Aorta (tissue), 5 donors: ENCODE results near the gene TRIOBP. TPM values are rescaled to one million over a fixed set of nuclear protein-coding genes. Genes with fewer than 3 reads are reported as not detected.

Experiments
- ATAC-seq: fragments of 200-7000 bp; cut with Tn5 transposase; one replicate; pipeline ENCODE4 v1.9.1; 2022; ENCODE audit warnings: moderate library complexity; ENCODE audit not compliant: low FRiP score
- DNase-seq, 2 donors: peaks; one replicate each; pipeline ENCODE4 v3.0.0-alpha.2; 2020
- H3K27ac ChIP-seq, 2 donors: one replicate each; pipeline ENCODE4 v1.5.1; 2013; ENCODE audit warnings: low read length in 2 of 2, mild to moderate bottlenecking in 2 of 2, moderate library complexity in 2 of 2, control low read depth in 1 of 2, inconsistent platforms in 1 of 2, low read depth in 1 of 2
- H3K27me3 ChIP-seq, 2 donors: one replicate each; pipeline ENCODE4 v1.6.1; 2013; ENCODE audit warnings: control low read depth in 1 of 2, low read length in 1 of 2, mild to moderate bottlenecking in 1 of 2, moderate library complexity in 1 of 2; ENCODE audit not compliant: insufficient read depth in 2 of 2, control insufficient read depth in 1 of 2
- H3K36me3 ChIP-seq, 2 donors: one replicate each; pipeline ENCODE4 v1.6.1; 2013; ENCODE audit warnings: control low read depth in 1 of 2, low read length in 1 of 2, mild to moderate bottlenecking in 1 of 2; ENCODE audit not compliant: insufficient read depth in 2 of 2, control insufficient read depth in 1 of 2
- H3K4me1 ChIP-seq, 2 donors: one replicate each; pipeline ENCODE4 v1.6.1; 2013; ENCODE audit warnings: low read length in 2 of 2, control low read depth in 1 of 2, mild to moderate bottlenecking in 1 of 2, moderate library complexity in 1 of 2; ENCODE audit not compliant: insufficient read depth in 2 of 2, control insufficient read depth in 1 of 2
- H3K4me3 ChIP-seq, 2 donors: one replicate each; pipeline ENCODE4 v1.5.1; 2013; ENCODE audit warnings: low read length in 2 of 2, control low read depth in 1 of 2, mild to moderate bottlenecking in 1 of 2
- H3K9me3 ChIP-seq: one replicate; pipeline ENCODE4 v1.6.1; 2013; ENCODE audit warnings: mild to moderate bottlenecking, low read length; ENCODE audit not compliant: control insufficient read depth
- WGBS, 2 donors: extraction: QIAGEN DNeasy Blood & Tissue Kit; methylation state at CpG; one replicate each; pipeline ENCODE4 v1.1.7; 2013; 5-methylcytosine and 5-hydroxymethylcytosine counted together
- intact Hi-C, 2 donors: fragments of 100-400 bp; cut with DNase I; formaldehyde crosslinking; loops; one replicate each; pipeline versions ENCODE4 v1.14.2 to v1.15.0; 2022
- polyA plus RNA-seq, 2 donors: library from polyadenylated mRNA; stranded (reverse); fragments of 200-250 nt; gene quantifications; one replicate each; pipeline ENCODE4 v1.2.3, GENCODE V29; 2013
- total RNA-seq, 2 donors: library from RNA; stranded (reverse); fragmentation: NEBNext Ultra II Directional; extraction: Animal tissue kit (Norgen Biotek cat#: 25700); gene quantifications; one replicate each; pipeline ENCODE4 v1.2.1, GENCODE V29; 2021
- donor health status: healthy with polysubstance abuse.
- donor health status: Bipolar disorder and iron deficiency.
- donor health status: DM: no; HTN: no; CAD: no.
- donor health status: DM: no; HTN: no; CAD: no.
- donor health status: DM: yes; HTN: yes; CAD: no.

The TRIOBP gene
- total and polyA plus RNA-seq, 4 donors: 26.9 to 113 (median 72.5) TPM

- no peaks in the 10 kb centered on the region for H3K4me1 ChIP-seq
- H3K4me3 ChIP-seq: no peak overlapping the region
- WGBS, 2 donors: 7 to 9% methylated on average over 6 of the region's 6 CpGs
- intact Hi-C loops: no loop called here
- no peaks in the 10 kb centered on the region for H3K36me3 ChIP-seq
- no peaks in the 10 kb centered on the region for H3K27me3 ChIP-seq
- no peak for ATAC-seq
- no peak for DNase-seq
- no peaks in the 10 kb centered on the region for H3K9me3 ChIP-seq
- H3K27ac ChIP-seq: peak overlapping the region in 1 of 2 donors; percentile 41
These were observed 39.2 kb upstream of the TRIOBP start for GRCh38 chr22:37657590-37658132.

DNA sequence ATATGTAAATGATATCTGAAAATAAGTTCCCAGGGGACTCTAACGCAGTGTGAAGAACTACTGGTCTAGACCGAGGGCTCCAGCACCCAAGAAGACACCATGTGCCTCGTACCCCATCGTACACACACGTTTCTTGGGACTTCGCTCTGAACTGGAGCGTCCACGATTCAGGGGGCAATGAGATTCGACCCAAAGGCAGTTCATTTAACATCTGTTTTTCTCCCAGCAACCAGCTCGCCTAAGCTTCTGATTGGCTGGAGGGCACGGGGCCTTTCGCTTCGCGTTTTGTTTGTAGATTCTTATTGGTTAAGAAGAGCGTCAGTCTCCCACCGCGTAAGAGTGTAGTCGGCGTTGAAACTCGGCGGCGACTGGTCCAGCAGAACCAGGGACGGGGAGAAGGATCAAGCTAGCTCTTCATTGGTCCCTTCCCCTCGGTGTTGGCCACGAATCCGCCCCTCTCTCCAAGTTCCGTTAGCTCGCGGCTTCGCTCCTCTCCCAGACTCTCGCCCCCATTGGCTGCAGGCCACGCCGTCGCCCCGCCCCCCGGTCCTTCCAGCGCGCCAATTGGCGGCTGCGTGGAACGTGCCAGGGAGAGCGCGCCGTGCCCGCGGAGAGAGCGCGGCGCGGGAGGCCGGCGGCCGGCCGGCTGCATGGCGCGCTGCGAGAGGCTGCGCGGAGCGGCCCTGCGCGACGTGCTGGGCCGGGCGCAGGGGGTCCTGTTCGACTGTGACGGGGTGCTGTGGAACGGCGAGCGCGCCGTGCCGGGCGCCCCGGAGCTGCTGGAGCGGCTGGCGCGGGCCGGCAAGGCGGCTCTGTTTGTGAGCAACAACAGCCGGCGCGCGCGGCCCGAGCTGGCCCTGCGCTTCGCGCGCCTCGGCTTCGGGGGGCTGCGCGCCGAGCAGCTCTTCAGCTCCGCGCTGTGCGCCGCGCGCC lies 38.4 kb upstream of the TRIOBP start, which contains the start of gene PDXP:
PDXP (plus strand) TSS at position 591 of the 933 bp plus-strand sequence; CDS start at position 651, 60 bp downstream.
- intact Hi-C loops: no loop called here
- DNase-seq (peak; percentile 100), ATAC-seq (peak; percentile 98)
- H3K36me3 ChIP-seq: no peaks in the 10 kb centered on the region
- no peaks in the 10 kb centered on the region for H3K9me3 ChIP-seq
- no peaks in the 10 kb centered on the region for H3K27me3 ChIP-seq
- H3K4me1 ChIP-seq: no peaks in the 10 kb centered on the region
- peak within 1 kb of the TSS; percentile 52 to 56 for H3K4me3 ChIP-seq
- peak within 1 kb of the TSS in 1 of 2 donors; percentile 41 for H3K27ac ChIP-seq
- 0% methylated on average over 82 to 101 of the region's 101 CpGs for WGBS, 2 donors

GRCh38 chr22:37659066-37659896 lies 37.6 kb upstream of the TRIOBP start:
- Histone ChIP-seq H3K9me3 (no peaks in the 10 kb centered on the region), H3K36me3 (no peaks in the 10 kb centered on the region), H3K27me3 (no peaks in the 10 kb centered on the region), H3K4me3 (peak overlapping the region; percentile 52 to 56), H3K27ac (no peak overlapping the region), H3K4me1 (no peaks in the 10 kb centered on the region)
- WGBS, 2 donors: 2% methylated on average over 67 to 68 of the region's 68 CpGs
- intact Hi-C loops: no loop called here
- ATAC-seq (no peak), DNase-seq (no peak)

- WGBS, 2 donors: 79 to 82% methylated on average over 14 of the region's 14 CpGs
- DNase-seq (no peak), ATAC-seq (no peak)
- intact Hi-C loops: no loop called here
- Histone ChIP-seq H3K4me1 (no peaks in the 10 kb centered on the region), H3K4me3 (no peak overlapping the region), H3K27ac (no peak overlapping the region), H3K36me3 (no peaks in the 10 kb centered on the region), H3K27me3 (no peaks in the 10 kb centered on the region), H3K9me3 (no peaks in the 10 kb centered on the region)
These were observed 36.7 kb upstream of the TRIOBP start for GRCh38 chr22:37659897-37660708.

GRCh38 chr22:37660709-37661045 lies 36.2 kb upstream of the TRIOBP start:
- no peaks in the 10 kb centered on the region for H3K4me1 ChIP-seq
- H3K27me3 ChIP-seq: no peaks in the 10 kb centered on the region
- intact Hi-C loops: no loop called here

GRCh38 chr22:37661160-37661924 lies 35.5 kb upstream of the TRIOBP start:
- WGBS, 2 donors: 17 to 21% methylated on average over 12 of the region's 12 CpGs
- H3K27me3 ChIP-seq: no peaks in the 10 kb centered on the region
- intact Hi-C loops: no loop called here
- peak overlapping the region in 1 of 2 donors; percentile 72 for H3K27ac ChIP-seq
- no peak for ATAC-seq
- no peaks in the 10 kb centered on the region for H3K9me3 ChIP-seq
- H3K4me1 ChIP-seq: no peaks in the 10 kb centered on the region
- no peaks in the 10 kb centered on the region for H3K36me3 ChIP-seq
- DNase-seq: no peak
- H3K4me3 ChIP-seq: no peak overlapping the region

More at GRCh38 chr22:37660709-37661045, 36.2 kb upstream of the TRIOBP start:
- DNase-seq (no peak), ATAC-seq (no peak)
- H3K9me3 ChIP-seq: no peaks in the 10 kb centered on the region
- 58 to 64% methylated on average over 2 of the region's 2 CpGs for WGBS, 2 donors
- H3K27ac ChIP-seq: peak overlapping the region in 1 of 2 donors; percentile 59
- no peak overlapping the region for H3K4me3 ChIP-seq
- H3K36me3 ChIP-seq: no peaks in the 10 kb centered on the region

GRCh38 chr22:37662039-37662438 lies 34.8 kb upstream of the TRIOBP start:
- no peaks in the 10 kb centered on the region for H3K36me3 ChIP-seq
- H3K27me3 ChIP-seq: no peaks in the 10 kb centered on the region
- no peak for DNase-seq
- ATAC-seq: no peak
- H3K4me1 ChIP-seq: no peaks in the 10 kb centered on the region
- H3K4me3 ChIP-seq: no peak overlapping the region
- H3K27ac ChIP-seq: no peak overlapping the region
- intact Hi-C loops: no loop called here
- no peaks in the 10 kb centered on the region for H3K9me3 ChIP-seq
- WGBS, 2 donors: 78 to 80% methylated on average over 5 of the region's 5 CpGs
